ENCODE data around the gene RAB11FIP4. TPM values are rescaled to one million over a fixed set of nuclear protein-coding genes. Genes with fewer than 3 reads are reported as not detected.

RAB11FIP4 gene
- total RNA-seq, 1 donor from 2014 or later: 0.99 TPM

DNA sequence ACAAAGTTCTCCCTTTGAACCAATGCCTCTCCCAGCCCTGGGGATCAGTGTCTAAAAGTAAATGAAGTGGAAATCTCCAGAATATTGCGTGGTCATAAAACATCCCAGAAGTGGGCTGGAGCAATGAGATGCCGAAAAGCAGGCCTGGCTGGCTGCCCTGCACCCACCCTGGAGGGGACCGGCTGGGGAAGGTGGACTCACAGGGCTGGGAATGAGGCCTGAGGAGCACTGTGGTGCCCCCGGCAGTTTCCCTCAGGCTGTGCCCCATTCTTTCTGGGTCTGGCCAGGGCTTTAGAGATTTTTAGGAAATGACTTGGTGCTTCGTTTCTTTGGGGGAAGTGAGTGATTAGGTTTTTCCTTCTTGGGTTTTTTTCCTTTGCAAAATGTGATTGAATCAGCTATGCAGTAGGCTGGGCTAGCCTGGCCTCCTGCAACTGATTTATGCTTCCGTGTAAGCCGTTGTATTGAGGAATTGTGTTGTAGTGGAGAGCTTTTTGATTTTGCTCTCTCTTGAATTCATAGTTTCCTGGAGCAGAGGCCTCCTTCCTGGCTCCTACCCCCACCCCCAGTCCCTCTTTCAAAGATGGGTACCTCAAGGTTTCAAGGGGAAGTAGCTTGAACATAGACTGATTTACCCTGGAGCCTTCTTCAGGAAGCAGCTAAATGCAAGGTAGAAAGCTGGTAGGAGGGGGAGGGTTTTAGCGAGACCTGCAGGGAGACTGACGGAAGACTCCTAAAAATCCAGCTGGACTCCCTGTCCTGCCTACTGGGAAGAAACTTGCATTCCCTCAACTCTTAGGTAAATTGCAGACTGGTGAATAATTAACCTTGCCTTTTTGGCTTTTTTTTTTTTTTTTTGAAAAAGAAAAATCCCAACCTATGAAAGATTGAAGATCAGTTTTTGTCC lies 170.2 kb downstream of the RAB11FIP4 start:
- Mint-ChIP-seq H3K36me3 (ENCODE audit: unreplicated experiment) (no peaks in the 10 kb centered on the region), H3K27me3 (ENCODE audit: unreplicated experiment) (no peaks in the 10 kb centered on the region), H3K4me1 (ENCODE audit: unreplicated experiment) (peaks cover 59% of the 10 kb centered on the region), H3K27ac (ENCODE audit: unreplicated experiment) (peak overlapping the region; percentile 86), H3K4me3 (ENCODE audit: unreplicated experiment) (peak overlapping the region; percentile 71), H3K9me3 (ENCODE audit: unreplicated experiment) (no peaks in the 10 kb centered on the region)
- TF ChIP-seq CTCF (IDR thresholded peaks at IDR 0.05): no peak
- no peak for DNase-seq (ENCODE audit: extremely low spot score, unreplicated experiment)

DNA sequence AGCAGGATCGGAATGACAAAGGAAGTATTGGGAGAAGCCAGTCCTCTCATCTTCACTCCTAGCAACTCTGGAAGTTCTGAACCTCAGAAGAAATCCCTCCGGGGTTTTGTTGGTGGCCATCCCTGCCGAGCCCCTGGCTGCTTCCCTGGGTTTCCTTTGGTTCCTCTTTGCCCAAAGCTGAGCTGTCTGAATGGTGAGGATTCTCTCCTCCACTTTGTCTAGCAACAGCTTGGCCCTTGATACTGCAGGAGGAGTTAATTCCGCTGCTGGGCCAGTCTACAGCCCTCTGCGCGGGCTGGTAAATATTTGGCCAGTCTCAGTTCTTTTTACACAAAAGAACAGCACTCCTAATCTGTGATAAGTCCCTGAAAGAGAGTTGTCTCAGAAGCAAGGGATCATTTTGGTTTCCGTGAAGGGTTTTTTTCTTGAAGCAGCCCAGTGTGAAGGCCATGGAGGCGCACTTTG lies 170.9 kb downstream of the RAB11FIP4 start:
- no peak for DNase-seq (ENCODE audit: extremely low spot score, unreplicated experiment)
- Mint-ChIP-seq H3K27me3 (ENCODE audit: unreplicated experiment) (no peaks in the 10 kb centered on the region), H3K9me3 (ENCODE audit: unreplicated experiment) (no peaks in the 10 kb centered on the region), H3K4me3 (ENCODE audit: unreplicated experiment) (no peak overlapping the region), H3K36me3 (ENCODE audit: unreplicated experiment) (no peaks in the 10 kb centered on the region), H3K4me1 (ENCODE audit: unreplicated experiment) (peaks cover 64% of the 10 kb centered on the region), H3K27ac (ENCODE audit: unreplicated experiment) (peak overlapping the region; percentile 86)
- no peak for TF ChIP-seq CTCF (IDR thresholded peaks at IDR 0.05)

GRCh38 chr17:31564291-31564690 lies 172.8 kb downstream of the RAB11FIP4 start:
- H3K27me3 Mint-ChIP-seq (ENCODE audit: unreplicated experiment): no peaks in the 10 kb centered on the region
- TF ChIP-seq CTCF (IDR thresholded peaks at IDR 0.05): no peak
- H3K27ac Mint-ChIP-seq (ENCODE audit: unreplicated experiment): peak overlapping the region; percentile 85
- H3K36me3 Mint-ChIP-seq (ENCODE audit: unreplicated experiment): no peaks in the 10 kb centered on the region
- H3K4me1 Mint-ChIP-seq (ENCODE audit: unreplicated experiment): peaks cover 71% of the 10 kb centered on the region
- DNase-seq (ENCODE audit: extremely low spot score, unreplicated experiment): no peak
- H3K9me3 Mint-ChIP-seq (ENCODE audit: unreplicated experiment): no peaks in the 10 kb centered on the region
- no peak overlapping the region for H3K4me3 Mint-ChIP-seq (ENCODE audit: unreplicated experiment)

DNA sequence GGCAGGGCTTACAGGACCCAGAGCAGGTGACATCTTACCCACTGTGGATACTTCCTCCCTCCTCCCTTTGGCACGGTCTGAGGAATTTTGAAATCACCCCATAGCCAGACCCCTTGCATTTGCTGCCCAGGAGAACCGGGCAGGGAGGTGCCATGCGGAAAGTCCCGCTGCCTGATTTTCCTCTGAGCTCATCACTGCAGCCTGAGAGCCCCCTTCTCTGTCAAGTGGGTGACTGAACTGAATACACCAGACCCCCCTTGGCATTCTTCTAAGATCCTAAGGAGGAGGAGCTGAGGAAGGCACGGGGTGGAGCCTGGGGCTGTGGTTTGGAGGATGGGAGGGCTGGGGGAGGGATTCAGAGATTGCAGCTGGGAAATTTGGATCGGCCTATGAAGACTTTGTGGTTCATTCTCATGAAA lies 173.4 kb downstream of the RAB11FIP4 start:
- H3K4me3 Mint-ChIP-seq (ENCODE audit: unreplicated experiment): no peak overlapping the region
- H3K27me3 Mint-ChIP-seq (ENCODE audit: unreplicated experiment): no peaks in the 10 kb centered on the region
- no peak for TF ChIP-seq CTCF (IDR thresholded peaks at IDR 0.05)
- H3K4me1 Mint-ChIP-seq (ENCODE audit: unreplicated experiment): peaks cover 76% of the 10 kb centered on the region
- no peaks in the 10 kb centered on the region for H3K9me3 Mint-ChIP-seq (ENCODE audit: unreplicated experiment)
- H3K36me3 Mint-ChIP-seq (ENCODE audit: unreplicated experiment): no peaks in the 10 kb centered on the region
- H3K27ac Mint-ChIP-seq (ENCODE audit: unreplicated experiment): peak overlapping the region; percentile 85
- DNase-seq (ENCODE audit: extremely low spot score, unreplicated experiment): no peak

DNA sequence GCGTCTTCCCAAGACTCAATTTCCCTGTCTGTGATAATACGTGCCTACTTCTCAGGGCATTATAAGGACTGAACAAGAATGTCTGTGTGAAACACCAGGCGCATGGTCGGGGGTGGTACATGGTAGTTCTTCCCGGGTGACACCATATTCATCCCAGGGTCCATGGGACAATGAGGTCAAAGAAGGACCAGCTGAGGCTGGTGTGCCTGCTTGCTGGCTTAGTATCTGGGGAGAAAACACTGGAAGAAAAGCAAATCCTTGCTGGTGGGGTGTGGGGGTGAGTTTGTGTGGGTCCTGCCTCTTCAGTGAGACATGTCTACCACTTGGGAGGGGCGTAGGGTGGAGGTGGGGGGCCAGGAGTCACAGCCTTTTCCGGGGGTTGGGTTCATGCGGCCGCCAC lies 174.2 kb downstream of the RAB11FIP4 start:
- Mint-ChIP-seq H3K36me3 (ENCODE audit: unreplicated experiment) (no peaks in the 10 kb centered on the region), H3K27ac (ENCODE audit: unreplicated experiment) (peak overlapping the region; percentile 85), H3K4me3 (ENCODE audit: unreplicated experiment) (peak overlapping the region; percentile 32), H3K9me3 (ENCODE audit: unreplicated experiment) (no peaks in the 10 kb centered on the region), H3K27me3 (ENCODE audit: unreplicated experiment) (no peaks in the 10 kb centered on the region), H3K4me1 (ENCODE audit: unreplicated experiment) (peaks cover 76% of the 10 kb centered on the region)
- no peak for TF ChIP-seq CTCF (IDR thresholded peaks at IDR 0.05)
- DNase-seq (ENCODE audit: extremely low spot score, unreplicated experiment): no peak

Data from osteocyte (in vitro differentiated cells).